Measurements from ENCODE around the gene DLG1.

DLG1 gene

GRCh38 chr3:197028728-197029510 is 269.5 kb downstream of the DLG1 start:
- DNase-seq (ENCODE audit: low spot score) = no peak

GRCh38 chr3:197027896-197028727 is 270.3 kb downstream of the DLG1 start:
- no peak for DNase-seq (ENCODE audit: low spot score)

- DNase-seq (ENCODE audit: low spot score) = no peak
Measured at GRCh38 chr3:197027151-197027895, 271.1 kb downstream of the DLG1 start.

GRCh38 chr3:197026481-197026866 is 271.9 kb downstream of the DLG1 start:
- no peak for DNase-seq (ENCODE audit: low spot score)

GRCh38 chr3:197025736-197026480 is 272.5 kb downstream of the DLG1 start:
- DNase-seq (ENCODE audit: low spot score) = no peak

- DNase-seq (ENCODE audit: low spot score) = peak; percentile 2
Measured at GRCh38 chr3:197024881-197025735, 273.3 kb downstream of the DLG1 start.

GRCh38 chr3:197023998-197024651 is 274.3 kb downstream of the DLG1 start:
- peak; percentile 11 for DNase-seq (ENCODE audit: low spot score)

GRCh38 chr3:197023241-197023997 is 275.0 kb downstream of the DLG1 start:
- peak; percentile 33 for DNase-seq (ENCODE audit: low spot score)

- peak; percentile 19 for DNase-seq (ENCODE audit: low spot score)
Measured at GRCh38 chr3:197022405-197023231, 275.8 kb downstream of the DLG1 start.

- DNase-seq (ENCODE audit: low spot score) = no peak
Measured at GRCh38 chr3:197021729-197022404, 276.5 kb downstream of the DLG1 start.

- peak; percentile 16 for DNase-seq (ENCODE audit: low spot score)
Measured at GRCh38 chr3:197021231-197021630, 277.2 kb downstream of the DLG1 start.

- DNase-seq (ENCODE audit: low spot score) = no peak
Measured at GRCh38 chr3:197019535-197019934, 278.9 kb downstream of the DLG1 start.

- no peak for DNase-seq (ENCODE audit: low spot score)
Measured at GRCh38 chr3:197019021-197019420, 279.4 kb downstream of the DLG1 start.

- DNase-seq (ENCODE audit: low spot score) = no peak
Measured at GRCh38 chr3:197017003-197017402, 281.4 kb downstream of the DLG1 start.

- DNase-seq (ENCODE audit: low spot score) = no peak
Measured at GRCh38 chr3:197015790-197016736, 282.3 kb downstream of the DLG1 start.

GRCh38 chr3:197014942-197015575 is 283.4 kb downstream of the DLG1 start:
- no peak for DNase-seq (ENCODE audit: low spot score)

All from iPS-NIHi11 (cell line).